Activated T-helper 1 cell treated with anti-CD3 and anti-CD28 coated beads, Interleukin-12 subunit alpha, Interleukin-12 subunit beta, Interleukin-2, Interleukin-4 antibody, amounts not matched to agents 30 ng/mL and 10 ng/mL and 1 ng/mL, durations not matched to agents 14 hours and 24 hours and 36 hours (primary cell): Measurements from ENCODE around the gene GPR4. TPM values are rescaled to one million over a fixed set of nuclear protein-coding genes. Genes with fewer than 3 reads are reported as not detected.

Experiments
- DNase-seq: peaks from one replicate; pipeline ENCODE4 v3.0.0; 2021; ENCODE audit warnings: low spot score
- H3K27ac Mint-ChIP-seq: one replicate; pipeline ENCODE4 v1.8.0; 2021; ENCODE audit warnings: mild to moderate bottlenecking, mixed read lengths
- H3K27me3 Mint-ChIP-seq: one replicate; pipeline ENCODE4 v1.8.0; 2022; ENCODE audit warnings: mild to moderate bottlenecking, moderate library complexity, mixed read lengths; ENCODE audit not compliant: insufficient read depth
- H3K36me3 Mint-ChIP-seq: one replicate; pipeline ENCODE4 v1.8.0; 2021; ENCODE audit warnings: low read depth, mixed read lengths
- H3K4me1 Mint-ChIP-seq: one replicate; pipeline ENCODE4 v1.8.0; 2021; ENCODE audit warnings: low read depth, mixed read lengths
- H3K4me3 Mint-ChIP-seq: one replicate; pipeline ENCODE4 v1.8.0; 2021; ENCODE audit warnings: mild to moderate bottlenecking, moderate library complexity, mixed read lengths
- H3K9me3 Mint-ChIP-seq: one replicate; pipeline ENCODE4 v1.8.0; 2021; ENCODE audit warnings: mixed read lengths
- intact Hi-C: fragments of 100-400 bp; cut with micrococcal nuclease; formaldehyde crosslinking; loops from one replicate; pipeline ENCODE4 v1.15.1; 2024
- total RNA-seq: library from RNA; stranded (reverse); gene quantifications from 2 replicates; pipeline ENCODE4 v1.2.3, GENCODE V29; 2022

The GPR4 gene
- total RNA-seq, 1 donor from 2014 or later, result not detected

- intact Hi-C loops, result no loop called here
- no peak for DNase-seq
- peaks cover 10% of the 10 kb centered on the region for H3K27me3 Mint-ChIP-seq
- H3K4me3 Mint-ChIP-seq, result no peak overlapping the region
- no peaks in the 10 kb centered on the region for H3K9me3 Mint-ChIP-seq
- no peaks in the 10 kb centered on the region for H3K36me3 Mint-ChIP-seq
- H3K4me1 Mint-ChIP-seq, result peaks cover 15% of the 10 kb centered on the region
- H3K27ac Mint-ChIP-seq, result no peak overlapping the region
Observed at GRCh38 chr19:45591638-45592005, 10.4 kb downstream of the GPR4 start.

DNA sequence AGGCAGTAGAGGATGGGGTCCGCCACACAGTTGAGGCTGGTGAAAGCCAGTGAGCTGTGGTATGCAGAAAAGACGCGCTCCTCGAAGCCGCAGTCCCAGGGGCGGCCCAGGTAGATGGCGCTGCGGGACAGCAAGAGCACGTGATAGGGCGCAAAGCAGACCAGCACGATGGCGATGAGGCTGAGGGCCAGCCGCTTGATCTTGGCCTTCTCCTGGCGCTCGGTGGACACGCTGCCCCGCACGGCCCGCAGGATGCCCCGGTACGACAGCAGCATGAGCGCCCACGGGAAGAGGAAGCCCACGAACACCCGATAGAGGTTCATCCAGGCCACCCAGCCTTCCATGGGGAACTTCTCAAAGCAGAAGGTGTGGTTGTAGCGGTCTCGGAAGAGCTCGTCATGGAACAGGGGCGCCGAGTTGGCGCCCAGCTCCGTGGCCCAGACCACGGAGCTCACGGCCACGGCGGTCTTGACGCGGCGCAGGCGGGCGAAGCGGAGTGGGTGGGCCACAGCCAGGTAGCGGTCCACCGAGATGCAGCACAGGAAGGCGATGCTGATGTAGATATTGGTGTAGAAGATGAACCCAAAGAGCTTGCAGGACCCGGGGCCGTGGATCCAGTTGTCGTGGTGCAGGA is 10.9 kb downstream of the GPR4 start:
- peaks cover 15% of the 10 kb centered on the region for H3K4me1 Mint-ChIP-seq
- H3K27ac Mint-ChIP-seq, result no peak overlapping the region
- H3K36me3 Mint-ChIP-seq, result no peaks in the 10 kb centered on the region
- H3K9me3 Mint-ChIP-seq, result no peaks in the 10 kb centered on the region
- H3K27me3 Mint-ChIP-seq, result peaks cover 5% of the 10 kb centered on the region
- H3K4me3 Mint-ChIP-seq, result no peak overlapping the region
- peak; percentile 17 for DNase-seq
- intact Hi-C loops, result no loop called here

DNA sequence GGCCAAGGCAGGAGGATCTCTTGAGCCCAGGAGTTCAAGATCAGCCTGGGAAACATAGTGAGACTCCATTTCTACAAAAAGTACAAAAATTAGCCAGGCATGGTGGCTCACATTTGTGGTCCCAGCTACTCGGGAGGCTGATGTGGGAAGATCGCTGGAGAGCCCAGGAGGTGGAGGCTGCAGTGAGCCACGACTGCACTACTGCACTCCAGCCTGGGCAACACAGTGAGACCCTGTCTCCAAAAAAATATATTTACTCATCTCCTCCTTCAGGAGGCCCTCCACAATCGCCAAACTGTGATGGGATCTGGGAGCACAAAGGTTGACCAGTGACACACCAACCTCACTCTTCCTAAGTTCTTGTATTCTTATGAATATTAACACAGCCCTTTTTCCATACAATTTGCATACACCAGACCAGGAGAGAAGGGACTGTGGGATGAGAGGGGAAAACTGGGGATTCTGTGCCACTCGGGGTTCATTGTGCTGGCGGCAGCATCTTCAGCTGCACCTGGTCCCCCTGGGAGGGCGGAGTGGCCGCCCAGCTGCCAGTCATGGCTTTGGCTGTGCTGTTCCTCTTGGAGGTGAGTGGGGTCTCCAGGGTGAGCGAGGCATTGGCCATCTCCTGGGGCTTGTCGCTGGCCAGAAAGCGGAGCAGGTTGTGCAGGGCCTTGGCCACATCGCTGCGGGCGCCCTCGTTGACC is 11.6 kb downstream of the GPR4 start:
- Mint-ChIP-seq H3K4me1 (peaks cover 17% of the 10 kb centered on the region), H3K36me3 (no peaks in the 10 kb centered on the region), H3K4me3 (no peak overlapping the region), H3K9me3 (no peaks in the 10 kb centered on the region), H3K27ac (no peak overlapping the region), H3K27me3 (peaks cover 5% of the 10 kb centered on the region)
- intact Hi-C loops, result no loop called here
- DNase-seq, result no peak

DNA sequence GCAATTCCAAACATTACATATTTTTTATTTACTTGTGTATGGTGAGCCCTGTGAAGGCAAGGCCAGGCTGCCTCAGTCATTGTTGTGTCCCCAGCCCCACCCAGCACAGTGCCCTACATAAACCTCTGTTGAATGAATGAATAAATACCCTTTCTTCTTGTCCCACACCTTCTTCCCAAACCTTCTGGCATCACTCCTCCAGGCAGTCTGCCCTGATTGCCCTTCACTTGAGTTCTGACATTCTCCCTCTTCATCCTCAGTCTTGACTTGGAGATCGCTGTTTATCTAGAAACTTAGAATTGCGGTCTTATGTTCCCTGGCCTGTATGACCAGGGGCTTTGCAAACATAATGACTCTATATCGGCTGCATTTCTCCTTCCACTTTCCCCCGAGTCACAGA is 12.2 kb downstream of the GPR4 start:
- DNase-seq, result no peak
- Mint-ChIP-seq H3K27me3 (peaks cover 5% of the 10 kb centered on the region), H3K4me3 (no peak overlapping the region), H3K27ac (no peak overlapping the region), H3K36me3 (no peaks in the 10 kb centered on the region), H3K9me3 (no peaks in the 10 kb centered on the region), H3K4me1 (peaks cover 23% of the 10 kb centered on the region)
- intact Hi-C loops, result no loop called here

GRCh38 chr19:45587873-45588272 is 14.1 kb downstream of the GPR4 start:
- Mint-ChIP-seq H3K4me1 (peaks cover 25% of the 10 kb centered on the region), H3K9me3 (no peaks in the 10 kb centered on the region), H3K27me3 (peaks cover 5% of the 10 kb centered on the region), H3K27ac (no peak overlapping the region), H3K4me3 (no peak overlapping the region), H3K36me3 (peaks cover 10% of the 10 kb centered on the region)
- intact Hi-C loops, result no loop called here
- no peak for DNase-seq

- peaks cover 25% of the 10 kb centered on the region for H3K36me3 Mint-ChIP-seq
- peak overlapping the region; percentile 96 for H3K27ac Mint-ChIP-seq
- H3K9me3 Mint-ChIP-seq, result no peaks in the 10 kb centered on the region
- H3K4me1 Mint-ChIP-seq, result peaks cover 16% of the 10 kb centered on the region
- intact Hi-C loops, result loop anchor here (2.0 kb wide), 1 partner anchor 160 kb away; no protein-coding TSS in a partner anchor
- H3K27me3 Mint-ChIP-seq, result peaks cover 3% of the 10 kb centered on the region
- H3K4me3 Mint-ChIP-seq, result peak overlapping the region; percentile 95
- no peak for DNase-seq
Observed at GRCh38 chr19:45585158-45585577, 16.8 kb downstream of the GPR4 start.

GRCh38 chr19:45584332-45585157 is 17.5 kb downstream of the GPR4 start, which contains the start of gene OPA3:
Gene OPA3, minus strand, starts transcription at chr19:45584802. Its CDS starts 38 bp downstream, at chr19:45584764.
- Mint-ChIP-seq H3K4me3 (peak within 1 kb of the TSS; percentile 95), H3K36me3 (peaks cover 25% of the 10 kb centered on the region), H3K27ac (peak within 1 kb of the TSS; percentile 96), H3K4me1 (peaks cover 16% of the 10 kb centered on the region), H3K27me3 (no peaks in the 10 kb centered on the region), H3K9me3 (no peaks in the 10 kb centered on the region)
- peak; percentile 98 for DNase-seq
- intact Hi-C loops, result loop anchor here (1.0 to 2.0 kb wide), 13 partner anchors 30 to 694 kb away; partner anchors contain the start of genes GIPR, IRF2BP1, QPCTL and RTN2

DNA sequence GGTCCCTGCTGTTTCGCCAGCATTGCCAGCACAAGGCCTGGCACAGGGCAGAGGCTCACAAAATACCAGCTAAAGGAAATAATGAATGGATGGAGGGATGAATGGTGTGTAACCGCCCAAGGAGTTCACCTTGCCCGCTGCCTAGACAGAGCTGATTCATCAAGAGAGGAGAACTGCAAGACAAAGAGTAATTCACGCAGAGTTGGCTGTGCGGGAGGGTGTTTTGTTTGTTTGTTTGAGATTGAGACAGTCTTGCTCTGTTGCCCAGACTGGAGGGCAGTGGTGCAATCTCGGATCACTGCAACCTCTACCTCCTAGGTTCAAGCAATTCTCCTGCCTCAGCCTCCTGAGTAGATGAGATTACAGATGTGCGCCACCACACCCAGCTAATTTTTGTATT is 20.4 kb downstream of the GPR4 start:
- peaks cover 25% of the 10 kb centered on the region for H3K36me3 Mint-ChIP-seq
- H3K4me3 Mint-ChIP-seq, result peak overlapping the region; percentile 25
- no peaks in the 10 kb centered on the region for H3K9me3 Mint-ChIP-seq
- no peaks in the 10 kb centered on the region for H3K27me3 Mint-ChIP-seq
- H3K27ac Mint-ChIP-seq, result no peak overlapping the region
- H3K4me1 Mint-ChIP-seq, result peaks cover 25% of the 10 kb centered on the region
- DNase-seq, result no peak
- intact Hi-C loops, result no loop called here

GRCh38 chr19:45578861-45579260 is 23.2 kb downstream of the GPR4 start:
- H3K9me3 Mint-ChIP-seq, result no peaks in the 10 kb centered on the region

DNA sequence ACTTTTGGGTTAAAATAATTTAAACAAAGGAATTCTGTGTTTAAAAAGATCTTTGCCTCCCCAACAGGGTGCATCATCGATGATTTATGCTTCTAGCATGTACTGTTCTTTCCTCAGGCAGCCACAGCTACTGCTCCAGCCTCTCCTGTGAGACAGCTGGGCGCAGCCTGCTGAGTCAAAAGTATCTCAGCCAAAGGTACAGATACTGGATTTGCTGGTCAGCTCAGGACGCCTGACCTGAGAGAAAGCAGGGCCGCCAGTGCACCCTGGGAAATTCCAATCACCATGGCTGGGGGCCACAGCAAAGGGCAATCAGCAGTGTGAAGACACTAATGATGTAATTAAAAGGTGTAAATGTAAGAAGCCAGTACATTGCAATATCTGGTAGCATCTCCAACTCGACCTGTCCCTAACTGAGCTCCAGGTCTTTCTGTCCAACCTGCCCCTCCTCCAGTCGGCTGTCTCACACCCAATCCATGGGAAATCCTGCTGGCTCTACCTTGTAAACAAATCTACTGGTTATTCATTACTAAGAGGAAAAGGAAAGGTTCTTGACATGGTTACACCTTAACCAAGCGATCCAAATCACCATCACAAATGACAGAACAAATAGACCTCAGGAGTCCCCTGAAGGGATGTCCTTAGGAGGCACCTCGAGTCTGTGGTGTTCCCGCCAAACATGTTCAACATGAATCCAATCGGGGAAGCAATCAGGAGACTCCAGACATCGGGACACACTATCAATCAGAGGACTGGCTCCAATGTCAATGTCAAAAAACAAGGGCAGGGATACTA is 24.7 kb downstream of the GPR4 start:
- Mint-ChIP-seq H3K36me3 (peaks cover 11% of the 10 kb centered on the region), H3K4me1 (peaks cover 9% of the 10 kb centered on the region), H3K27ac (no peak overlapping the region), H3K27me3 (no peaks in the 10 kb centered on the region), H3K9me3 (no peaks in the 10 kb centered on the region), H3K4me3 (no peak overlapping the region)
- intact Hi-C loops, result no loop called here
- no peak for DNase-seq

More at GRCh38 chr19:45578861-45579260, 23.2 kb downstream of the GPR4 start:
- Mint-ChIP-seq H3K27ac (no peak overlapping the region), H3K36me3 (peaks cover 21% of the 10 kb centered on the region), H3K27me3 (no peaks in the 10 kb centered on the region), H3K4me3 (no peak overlapping the region), H3K4me1 (peaks cover 17% of the 10 kb centered on the region)
- intact Hi-C loops, result no loop called here
- no peak for DNase-seq

DNA sequence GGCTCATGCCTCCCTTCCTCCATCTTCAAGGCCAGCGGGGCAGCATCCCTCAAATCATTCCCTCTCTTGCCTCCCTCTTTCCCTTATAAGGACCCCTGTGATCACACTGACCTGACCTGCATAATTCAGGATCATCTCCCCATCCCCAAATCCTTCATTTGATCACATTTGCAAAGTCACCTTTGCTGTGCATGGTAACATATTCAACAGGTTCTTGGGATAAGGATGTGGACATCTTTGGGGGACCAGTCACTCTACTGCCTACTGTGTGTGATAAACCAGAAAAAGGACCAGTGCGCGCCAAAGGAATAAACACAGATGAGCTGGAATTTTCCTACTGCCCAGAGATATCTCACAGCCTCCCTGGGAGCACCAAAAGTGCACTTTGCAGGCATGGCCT is 25.3 kb downstream of the GPR4 start:
- Mint-ChIP-seq H3K4me1 (peaks cover 9% of the 10 kb centered on the region), H3K9me3 (no peaks in the 10 kb centered on the region), H3K36me3 (peaks cover 9% of the 10 kb centered on the region), H3K27ac (no peak overlapping the region), H3K27me3 (no peaks in the 10 kb centered on the region), H3K4me3 (no peak overlapping the region)
- intact Hi-C loops, result no loop called here
- no peak for DNase-seq

- H3K9me3 Mint-ChIP-seq, result no peaks in the 10 kb centered on the region
- DNase-seq, result no peak
- H3K36me3 Mint-ChIP-seq, result no peaks in the 10 kb centered on the region
- H3K4me1 Mint-ChIP-seq, result peaks cover 9% of the 10 kb centered on the region
- H3K27ac Mint-ChIP-seq, result no peak overlapping the region
- intact Hi-C loops, result no loop called here
- H3K4me3 Mint-ChIP-seq, result no peak overlapping the region
- no peaks in the 10 kb centered on the region for H3K27me3 Mint-ChIP-seq
Observed at GRCh38 chr19:45575216-45575615, 26.8 kb downstream of the GPR4 start.
